Naive thymus-derived CD4-positive, alpha-beta T cell (primary cell): ENCODE results near the gene NETO2. TPM values are rescaled to one million over a fixed set of nuclear protein-coding genes. Genes with fewer than 3 reads are reported as not detected.

Experiments used
- ATAC-seq: fragments of 150-1000 bp; cut with Tn5 transposase; 2 replicates; pipeline ENCODE4 v1.10.0; 2021; ENCODE audit warnings: mild to moderate bottlenecking, moderate library complexity
- CTCF ChIA-PET: fragments of 350-600 bp; sonication (Branson Sonifier 250); formaldehyde crosslinking; loops from one replicate; lab custom pipeline; 2021; ENCODE audit warnings: antibody characterized with exemption; lab: Charles Lee
- POLR2A ChIA-PET: fragments of 350-600 bp; sonication (Branson Sonifier 250); formaldehyde crosslinking; loops from one replicate; lab custom pipeline; 2021; ENCODE audit warnings: antibody characterized with exemption, inconsistent platforms; lab: Charles Lee
- DNase-seq, 9 donors: peaks; one replicate each; pipeline versions ENCODE4 v3.0.0 to v3.0.0-alpha.2; 2020 to 2022; ENCODE audit warnings: mixed read lengths in 1 of 9
- H3K27ac ChIP-seq: one replicate; pipeline ENCODE4 v1.7.0; 2013; ENCODE audit warnings: mild to moderate bottlenecking, low read depth, low read length, moderate library complexity
- H3K27me3 ChIP-seq, 2 donors: one replicate each; pipeline ENCODE4 v1.7.0; 2013; ENCODE audit warnings: low read length in 2 of 2, mild to moderate bottlenecking in 2 of 2, moderate library complexity in 2 of 2; ENCODE audit not compliant: control insufficient read depth in 2 of 2, insufficient read depth in 2 of 2
- H3K36me3 ChIP-seq, 3 experiments: 1 replicate in 2 of 3; 2 replicates in 1 of 3; pipeline ENCODE4 v1.7.0; 2013; ENCODE audit warnings: low read length in 3 of 3, mild to moderate bottlenecking in 3 of 3, moderate library complexity in 1 of 3; ENCODE audit not compliant: insufficient read depth in 3 of 3, control insufficient read depth in 2 of 3
- H3K4me1 ChIP-seq, 2 donors: one replicate each; pipeline ENCODE4 v1.7.0; 2013; ENCODE audit warnings: low read length in 2 of 2, mild to moderate bottlenecking in 2 of 2, moderate library complexity in 1 of 2; ENCODE audit not compliant: control insufficient read depth in 2 of 2, insufficient read depth in 2 of 2
- H3K4me3 ChIP-seq: 2 replicates; pipeline ENCODE4 v1.7.0; 2013; ENCODE audit warnings: mild to moderate bottlenecking, low read length
- H3K9me3 ChIP-seq, 3 experiments: 1 replicate in 2 of 3; 2 replicates in 1 of 3; pipeline ENCODE4 v1.7.0; 2013; ENCODE audit warnings: low read length in 3 of 3; ENCODE audit not compliant: control insufficient read depth in 2 of 3
- H3K27ac Mint-ChIP-seq, 9 donors: one replicate each; pipeline ENCODE4 v1.8.0; 2020 to 2022; ENCODE audit warnings: mixed read lengths in 9 of 9, mild to moderate bottlenecking in 8 of 9, moderate library complexity in 5 of 9, inconsistent platforms in 2 of 9
- H3K27me3 Mint-ChIP-seq, 5 donors: one replicate each; pipeline ENCODE4 v1.8.0; 2021 to 2022; ENCODE audit warnings: mixed read lengths in 5 of 5, mild to moderate bottlenecking in 1 of 5
- H3K36me3 Mint-ChIP-seq, 5 donors: one replicate each; pipeline ENCODE4 v1.8.0; 2020 to 2022; ENCODE audit warnings: mixed read lengths in 5 of 5, mild to moderate bottlenecking in 3 of 5, inconsistent platforms in 1 of 5
- H3K4me1 Mint-ChIP-seq, 7 donors: one replicate each; pipeline ENCODE4 v1.8.0; 2020 to 2022; ENCODE audit warnings: mixed read lengths in 7 of 7, mild to moderate bottlenecking in 3 of 7, inconsistent platforms in 1 of 7
- H3K4me3 Mint-ChIP-seq, 10 donors: one replicate each; pipeline ENCODE4 v1.8.0; 2020 to 2022; ENCODE audit warnings: mild to moderate bottlenecking in 10 of 10, mixed read lengths in 10 of 10, moderate library complexity in 6 of 10, inconsistent platforms in 2 of 10
- H3K9me3 Mint-ChIP-seq, 11 donors: one replicate each; pipeline ENCODE4 v1.8.0; 2020 to 2022; ENCODE audit warnings: mixed read lengths in 11 of 11, mild to moderate bottlenecking in 4 of 11, inconsistent platforms in 1 of 11, moderate library complexity in 1 of 11
- intact Hi-C, 2 donors: fragments of 100-400 bp; cut with micrococcal nuclease; formaldehyde crosslinking; loops; one replicate each; pipeline ENCODE4 v1.15.1; 2023
- polyA plus RNA-seq, 2 donors: library from polyadenylated mRNA; unstranded; fragments of 300-500 nt; fragmentation: Illumina TruSeq; gene quantifications; one replicate each; pipeline ENCODE4 v1.2.3, GENCODE V29; 2021
- total RNA-seq, 6 experiments: library from RNA in 5 of 6; stranded (reverse) in 5 of 6; gene quantifications; 1 replicate in 5 of 6; 2 replicates in 1 of 6; pipeline ENCODE4 v1.2.3 and lab custom pipeline; 2021 to 2026

Gene NETO2
- total and polyA plus RNA-seq, 7 experiments from 2014 or later, result 0.25 to 8.1 (median 0.38) TPM; not detected in 1

- Mint-ChIP-seq H3K4me3 (no peak overlapping the region), H3K27ac (no peak overlapping the region), H3K9me3 (peaks cover 0 to 11% (median 0%) of the 10 kb centered on the region in 11 donors), H3K36me3 (peaks cover 0 to 20% (median 0%) of the 10 kb centered on the region in 5 donors), H3K4me1 (peaks cover 0 to 3% (median 0%) of the 10 kb centered on the region in 7 donors), H3K27me3 (peaks cover 0 to 36% (median 10%) of the 10 kb centered on the region in 5 donors)
- H3K27ac ChIP-seq, result no peak overlapping the region
- no peaks in the 10 kb centered on the region for H3K4me1 ChIP-seq
- intact Hi-C loops, result no loop called here
- H3K9me3 ChIP-seq, result no peaks in the 10 kb centered on the region
- no peaks in the 10 kb centered on the region for H3K36me3 ChIP-seq
- POLR2A ChIA-PET, result no interaction called here
- DNase-seq (no peak), ATAC-seq (no peak)
- H3K27me3 ChIP-seq, result no peaks in the 10 kb centered on the region
- CTCF ChIA-PET, result no interaction called here
- no peak overlapping the region for H3K4me3 ChIP-seq
These were observed 47.4 kb downstream of the NETO2 start for GRCh38 chr16:47096297-47096696.

- Histone ChIP-seq H3K36me3 (no peaks in the 10 kb centered on the region), H3K9me3 (no peaks in the 10 kb centered on the region), H3K4me1 (no peaks in the 10 kb centered on the region), H3K27ac (no peak overlapping the region), H3K27me3 (no peaks in the 10 kb centered on the region), H3K4me3 (no peak overlapping the region)
- no peaks in the 10 kb centered on the region for H3K36me3 Mint-ChIP-seq
- no peak overlapping the region for H3K27ac Mint-ChIP-seq
- H3K9me3 Mint-ChIP-seq, result no peaks in the 10 kb centered on the region
- H3K27me3 Mint-ChIP-seq, result no peaks in the 10 kb centered on the region
- no peak overlapping the region for H3K4me3 Mint-ChIP-seq
- no peaks in the 10 kb centered on the region for H3K4me1 Mint-ChIP-seq
- intact Hi-C loops, result no loop called here
- DNase-seq (no peak), ATAC-seq (no peak)
- ChIA-PET POLR2A (no interaction called here), CTCF (no interaction called here)
These were observed 59.5 kb downstream of the NETO2 start for GRCh38 chr16:47084198-47084597.

GRCh38 chr16:47082099-47082865 is 61.5 kb downstream of the NETO2 start:
- Mint-ChIP-seq H3K36me3 (no peaks in the 10 kb centered on the region), H3K27ac (no peak overlapping the region), H3K9me3 (no peaks in the 10 kb centered on the region), H3K4me1 (no peaks in the 10 kb centered on the region), H3K4me3 (no peak overlapping the region), H3K27me3 (no peaks in the 10 kb centered on the region)
- ATAC-seq, result no peak
- no peaks in the 10 kb centered on the region for H3K9me3 ChIP-seq
- no peaks in the 10 kb centered on the region for H3K4me1 ChIP-seq
- ChIA-PET POLR2A (interaction anchor here (1.0 kb wide), 1 partner anchor 9 kb away, joined by 4 read pairs; no protein-coding TSS in a partner anchor), CTCF (no interaction called here)
- H3K27me3 ChIP-seq, result no peaks in the 10 kb centered on the region
- no peak overlapping the region for H3K4me3 ChIP-seq
- no peaks in the 10 kb centered on the region for H3K36me3 ChIP-seq
- no peak overlapping the region for H3K27ac ChIP-seq
- intact Hi-C loops, result no loop called here
- no peak for DNase-seq

- no peak overlapping the region for H3K4me3 ChIP-seq
- no peaks in the 10 kb centered on the region for H3K27me3 ChIP-seq
- H3K36me3 ChIP-seq, result no peaks in the 10 kb centered on the region
- ChIA-PET POLR2A (no interaction called here), CTCF (no interaction called here)
- no peak overlapping the region for H3K27ac Mint-ChIP-seq
- no peaks in the 10 kb centered on the region for H3K4me1 ChIP-seq
- H3K36me3 Mint-ChIP-seq, result no peaks in the 10 kb centered on the region
- no peak overlapping the region for H3K27ac ChIP-seq
- peaks cover 0 to 2% (median 0%) of the 10 kb centered on the region in 7 donors for H3K4me1 Mint-ChIP-seq
- no peak for DNase-seq
- no peaks in the 10 kb centered on the region for H3K9me3 ChIP-seq
- intact Hi-C loops, result no loop called here
- no peaks in the 10 kb centered on the region for H3K9me3 Mint-ChIP-seq
- no peak overlapping the region for H3K4me3 Mint-ChIP-seq
- no peak for ATAC-seq
- H3K27me3 Mint-ChIP-seq, result no peaks in the 10 kb centered on the region
These were observed 62.6 kb downstream of the NETO2 start for GRCh38 chr16:47081115-47081514.

GRCh38 chr16:47079860-47080259 is 63.9 kb downstream of the NETO2 start:
- no peaks in the 10 kb centered on the region for H3K36me3 Mint-ChIP-seq
- peaks cover 0 to 2% (median 0%) of the 10 kb centered on the region in 7 donors for H3K4me1 Mint-ChIP-seq
- no peak overlapping the region for H3K4me3 ChIP-seq
- intact Hi-C loops, result no loop called here
- no peaks in the 10 kb centered on the region for H3K27me3 Mint-ChIP-seq
- ChIA-PET POLR2A (no interaction called here), CTCF (no interaction called here)
- no peaks in the 10 kb centered on the region for H3K9me3 Mint-ChIP-seq
- H3K36me3 ChIP-seq, result no peaks in the 10 kb centered on the region
- H3K27ac Mint-ChIP-seq, result no peak overlapping the region
- no peaks in the 10 kb centered on the region for H3K4me1 ChIP-seq
- H3K27ac ChIP-seq, result no peak overlapping the region
- no peaks in the 10 kb centered on the region for H3K9me3 ChIP-seq
- no peaks in the 10 kb centered on the region for H3K27me3 ChIP-seq
- ATAC-seq (no peak), DNase-seq (no peak)
- no peak overlapping the region for H3K4me3 Mint-ChIP-seq

GRCh38 chr16:47073223-47074155 is 70.3 kb downstream of the NETO2 start:
- H3K4me1 ChIP-seq, result no peaks in the 10 kb centered on the region
- H3K27ac Mint-ChIP-seq, result peak overlapping the region in 1 of 9 donors; percentile 42
- POLR2A ChIA-PET, result interaction anchor here (0.6 kb wide), 1 partner anchor 8 kb away, joined by 4 read pairs; no protein-coding TSS in a partner anchor
- ATAC-seq (no peak), DNase-seq (no peak)
- H3K4me1 Mint-ChIP-seq, result peaks cover 0 to 29% (median 5%) of the 10 kb centered on the region in 7 donors
- H3K27ac ChIP-seq, result no peak overlapping the region
- CTCF ChIA-PET, result interaction anchor here (1.0 kb wide), 1 partner anchor 1082 kb away, joined by 3 read pairs; no protein-coding TSS in a partner anchor
- intact Hi-C loops, result no loop called here
- peaks cover 0 to 5% (median 0%) of the 10 kb centered on the region in 5 donors for H3K36me3 Mint-ChIP-seq
- no peaks in the 10 kb centered on the region for H3K9me3 ChIP-seq
- peaks cover 0 to 9% (median 0%) of the 10 kb centered on the region in 11 donors for H3K9me3 Mint-ChIP-seq
- no peaks in the 10 kb centered on the region for H3K36me3 ChIP-seq
- H3K4me3 Mint-ChIP-seq, result no peak overlapping the region
- no peaks in the 10 kb centered on the region for H3K27me3 ChIP-seq
- peaks cover 0 to 10% (median 6%) of the 10 kb centered on the region in 5 donors for H3K27me3 Mint-ChIP-seq
- no peak overlapping the region for H3K4me3 ChIP-seq
